K562 (cell line): ENCODE results near the gene MYO16. TPM values are rescaled to one million over a fixed set of nuclear protein-coding genes. Genes with fewer than 3 reads are reported as not detected.

Experiments
- ATAC-seq: fragments of 200-7000 bp; cut with Tn5 transposase; 3 replicates; pipeline ENCODE4 v1.9.1; 2020; ENCODE audit warnings: moderate library complexity
- BruUV-seq: library from RNA; stranded (reverse); fragments of 400-500 nt; replicated peaks from 2 replicates; lab custom pipeline; 2021; lab: Mats Ljungman, UMichigan
- CTCF ChIA-PET: fragments of 300-600 bp; formaldehyde crosslinking; extraction: SDS; loops from one replicate; lab custom pipeline; 2021; ENCODE audit warnings: low intra/inter-chr PET ratio; lab: Yijun Ruan, JAX
- POLR2A ChIA-PET: fragments of 300-600, 350-650 bp; sonication (Branson Sonifier 250); formaldehyde crosslinking; extraction: SDS; loops from one replicate; lab custom pipeline; 2021; ENCODE audit warnings: antibody characterized with exemption, inconsistent platforms; lab: Yijun Ruan, JAX
- DNase-seq, 4 experiments: peaks; one replicate each; pipeline versions ENCODE4 v3.0.0 to v3.0.0-alpha.2; 2011 to 2018; ENCODE audit warnings: low spot score in 3 of 4, mixed read lengths in 3 of 4; ENCODE audit errors: extremely low read depth in 1 of 4
- FAIRE-seq: peaks from 2 replicates; lab custom pipeline; 2011; peaks lifted over from hg19 to GRCh38; lab: Jason Lieb, UNC
- H2AFZ ChIP-seq: 2 replicates; pipeline ENCODE4 v1.6.0; 2011; ENCODE audit warnings: low read depth, low read length, control low read depth, inconsistent platforms
- H3K27ac ChIP-seq: fragments of 200-600 bp; 3 replicates; pipeline ENCODE4 v1.8.0; 2011; ENCODE audit warnings: low read depth, mild to moderate bottlenecking, control low read depth, inconsistent platforms, low read length, moderate library complexity, mixed read lengths; ENCODE audit errors: extremely low read depth
- H3K27me3 ChIP-seq, 2 experiments: fragments of 300-600 bp in 1 of 2; 2 replicates in 1 of 2; 3 replicates in 1 of 2; pipeline versions ENCODE4 v1.6.0 to v1.8.0; 2011; ENCODE audit warnings: inconsistent platforms in 2 of 2, low read length in 2 of 2, mild to moderate bottlenecking in 1 of 2, mixed read lengths in 1 of 2, moderate library complexity in 1 of 2; ENCODE audit not compliant: control insufficient read depth in 2 of 2, insufficient read depth in 2 of 2
- H3K36me3 ChIP-seq: fragments of 300-600 bp; 3 replicates; pipeline ENCODE4 v1.8.0; 2011; ENCODE audit warnings: mild to moderate bottlenecking, low read length, inconsistent platforms; ENCODE audit not compliant: control insufficient read depth, insufficient read depth
- H3K4me1 ChIP-seq, 2 experiments: fragments of 200-600 bp in 1 of 2; replicated peaks in 1 of 2; 2 replicates in 1 of 2; 3 replicates in 1 of 2; pipeline versions ENCODE4 v1.5.1 to v1.8.0; 2011; ENCODE audit warnings: inconsistent platforms in 2 of 2, low read length in 2 of 2, mild to moderate bottlenecking in 1 of 2, mixed read lengths in 1 of 2, moderate library complexity in 1 of 2; ENCODE audit not compliant: control insufficient read depth in 2 of 2, insufficient read depth in 2 of 2
- H3K4me2 ChIP-seq: 2 replicates; pipeline ENCODE4 v1.6.1; 2011; ENCODE audit warnings: low read length, control low read depth, inconsistent platforms, mixed read lengths; ENCODE audit not compliant: insufficient read depth
- H3K4me3 ChIP-seq: fragments of 200-600 bp; sonication (generic), shearing (Covaris generic); 2 replicates; pipeline ENCODE4 v1.5.1; 2016; ENCODE audit warnings: control low read depth, inconsistent platforms
- H3K79me2 ChIP-seq: fragments of 200-600 bp; 3 replicates; pipeline ENCODE4 v1.8.0; 2011; ENCODE audit warnings: low read length, inconsistent platforms; ENCODE audit not compliant: control insufficient read depth, insufficient read depth
- H3K9ac ChIP-seq, 2 experiments: 2 replicates each; pipeline versions ENCODE4 v1.6.0 to v1.6.1; 2011; ENCODE audit warnings: low read depth in 2 of 2, low read length in 2 of 2, control low read depth in 1 of 2, inconsistent platforms in 1 of 2, mild to moderate bottlenecking in 1 of 2, mixed read lengths in 1 of 2; ENCODE audit not compliant: insufficient read depth in 1 of 2
- H3K9me1 ChIP-seq: one replicate; pipeline ENCODE4 v1.6.0; 2011; ENCODE audit warnings: inconsistent platforms, mild to moderate bottlenecking, low read length, moderate library complexity; ENCODE audit not compliant: control insufficient read depth, insufficient read depth
- H3K9me3 ChIP-seq: replicated peaks from 2 replicates; pipeline ENCODE4 v1.5.1; 2011; ENCODE audit warnings: low read depth, low read length, inconsistent platforms; ENCODE audit not compliant: control insufficient read depth, insufficient read depth
- H4K20me1 ChIP-seq: replicated peaks from 2 replicates; pipeline ENCODE4 v1.6.1; 2011; ENCODE audit warnings: low read length, inconsistent platforms, mixed read lengths; ENCODE audit not compliant: control insufficient read depth, insufficient read depth
- C11orf30 ChIP-seq: fragments of 450-650 bp; IDR thresholded peaks from 2 replicates; pipeline ENCODE4 v1.6.1; 2016; ENCODE audit warnings: low read depth, mild to moderate bottlenecking
- FOXA3 ChIP-seq, 2 experiments: fragments of 450-650 bp in 1 of 2; sonication (generic) in 1 of 2; formaldehyde crosslinking; IDR thresholded peaks in 1 of 2; conservative IDR thresholded peaks in 1 of 2; 2 replicates each; pipeline versions ENCODE4 v1.4.0 to v1.8.0; 2020 to 2022; ENCODE audit warnings: mild to moderate bottlenecking in 2 of 2, missing genetic modification reagents in 1 of 2
- L3MBTL2 ChIP-seq: fragments of 450-650 bp; IDR thresholded peaks from 2 replicates; pipeline ENCODE4 v1.6.1; 2016; ENCODE audit warnings: mild to moderate bottlenecking, moderate library complexity
- LCOR ChIP-seq: sonication (generic); formaldehyde crosslinking; IDR thresholded peaks from 2 replicates; pipeline ENCODE4 v1.8.0; 2022; ENCODE audit warnings: mild to moderate bottlenecking, missing genetic modification reagents
- MTA2 ChIP-seq: fragments of 450-650 bp; IDR thresholded peaks from 2 replicates; pipeline ENCODE4 v1.6.1; 2016; ENCODE audit warnings: low read depth
- PREB ChIP-seq: sonication (generic); formaldehyde crosslinking; IDR thresholded peaks from 2 replicates; pipeline ENCODE4 v1.8.1; 2023; ENCODE audit warnings: mild to moderate bottlenecking, missing genetic modification reagents
- ZBED1 ChIP-seq: IDR thresholded peaks from 2 replicates; pipeline ENCODE4 v1.6.1; 2014
- WGBS: fragments of 100-300 bp; shearing (Covaris generic); methylation state at CpG from one replicate; pipeline ENCODE4 v1.1.6; 2016; ENCODE audit warnings: low coverage, mixed read lengths; ENCODE audit not compliant: insufficient coverage; ENCODE audit errors: missing lambda C conversion rate; 5-methylcytosine and 5-hydroxymethylcytosine counted together
- in situ Hi-C: fragments of 300-500 bp; cut with MboI; formaldehyde crosslinking; loops from 4 replicates; pipeline ENCODE4 v1.15.0; 2018; ENCODE audit warnings: inconsistent platforms, mixed read lengths
- intact Hi-C: fragments of 100-400 bp; cut with micrococcal nuclease; formaldehyde crosslinking; loops from 2 replicates; pipeline ENCODE4 v1.14.2; 2022
- polyA plus RNA-seq, 8 experiments: library from polyadenylated mRNA; depleted of rRNA in 4 of 8; stranded (reverse) in 5 of 8; unstranded in 3 of 8; fragments of >200 nt; fragmentation: Nextera tagmentation in 2 of 8; fragmentation: Illumina TruSeq in 1 of 8; extraction: Ambion mirVana in 2 of 8; extraction: Trizol in 1 of 8; gene quantifications; 2 replicates each; pipeline versions ENCODE4 v1.2.1 to v1.2.3, GENCODE V29; 2011 to 2014; ENCODE audit warnings: inconsistent platforms in 1 of 8, missing spikeins in 1 of 8
- total RNA-seq, 7 experiments: library from RNA; depleted of rRNA in 6 of 7; stranded (reverse); fragments of >200 nt in 6 of 7; fragmentation: Illumina TruSeq in 2 of 7; extraction: Trizol in 2 of 7; gene quantifications; 2 replicates each; pipeline versions ENCODE4 v1.2.1 to v1.2.3, GENCODE V29; 2011 to 2021; ENCODE audit warnings: low replicate concordance in 1 of 7

MYO16 gene
- total and polyA plus RNA-seq, 9 of the 15 experiments (the other 6 are each of a cell fraction or from before 2014, with no cell fraction given) = 4.3 to 45.7 (median 12.1) TPM

DNA sequence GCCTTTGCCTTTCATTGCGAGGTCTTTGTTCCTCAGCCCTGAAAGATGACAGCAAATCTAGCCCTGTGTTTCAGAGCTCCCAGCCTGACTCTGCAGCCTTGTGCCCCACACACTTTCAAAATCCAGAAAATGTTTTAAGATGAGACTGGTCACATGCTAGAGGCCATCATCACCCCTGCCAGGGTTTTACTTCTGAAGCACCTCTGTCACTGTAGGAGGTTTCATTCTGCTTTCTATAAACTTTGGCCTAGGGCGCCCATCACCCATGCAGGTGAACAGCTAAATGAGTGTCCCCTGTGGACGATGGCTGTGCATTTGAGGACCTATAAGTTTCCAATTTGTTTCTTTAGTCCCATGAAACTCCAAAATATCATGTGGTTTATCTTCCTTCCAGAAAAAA lies 574.2 kb downstream of the MYO16 start (continued):
- TF ChIP-seq C11orf30 (no peak), ZBED1 (no peak), MTA2 (no peak), FOXA3 (CRISPR knock-in tag; conservative IDR thresholded peaks at IDR 0.05 in 1 of 2, IDR thresholded peaks at IDR 0.05 in 1 of 2) (no peak)

- no peak overlapping the region for H2AFZ ChIP-seq
- H3K9ac ChIP-seq = no peak overlapping the region
- no peak overlapping the region for H3K4me3 ChIP-seq
- CTCF ChIA-PET = no interaction called here
- no TSS peak for BruUV-seq
- H3K36me3 ChIP-seq = no peaks in the 10 kb centered on the region
- POLR2A ChIA-PET = no interaction called here
- H3K4me2 ChIP-seq = no peak overlapping the region
- no peaks in the 10 kb centered on the region for H3K4me1 ChIP-seq
- ATAC-seq (no peak), FAIRE-seq (no peak), DNase-seq (no peak)
- no peaks in the 10 kb centered on the region for H4K20me1 ChIP-seq
- H3K79me2 ChIP-seq = no peaks in the 10 kb centered on the region
- H3K27me3 ChIP-seq = no peaks in the 10 kb centered on the region
- 63% methylated on average over 1 of the region's 2 CpGs for WGBS
- TF ChIP-seq PREB (CRISPR knock-in tag) (no peak), LCOR (CRISPR knock-in tag) (no peak), L3MBTL2 (no peak)
- no peaks in the 10 kb centered on the region for H3K9me1 ChIP-seq
- no peaks in the 10 kb centered on the region for H3K9me3 ChIP-seq
- in situ Hi-C loops = no loop called here
- intact Hi-C loops = no loop called here
- H3K27ac ChIP-seq = no peak overlapping the region
Observed at GRCh38 chr13:109204252-109204651, 574.8 kb downstream of the MYO16 start.
